WI38 (cell line): ENCODE data around the gene LRRK1.

Experiments
- H3K4me3 ChIP-seq: 2 replicates; pipeline ENCODE4 v1.5.1; 2011; ENCODE audit warnings: low read depth, mild to moderate bottlenecking, control low read depth, low read length
- CTCF ChIP-seq: IDR thresholded peaks from 2 replicates; pipeline ENCODE4 v1.5.1; 2012; ENCODE audit warnings: low read depth, mild to moderate bottlenecking, control low read depth, low read length

LRRK1 gene

GRCh38 chr15:100959066-100960050, 40.2 kb downstream of the LRRK1 start:
- no peak for TF ChIP-seq CTCF
- H3K4me3 ChIP-seq, result no peak overlapping the region

GRCh38 chr15:100966997-100967396, 47.8 kb downstream of the LRRK1 start:
- no peak for TF ChIP-seq CTCF
- no peak overlapping the region for H3K4me3 ChIP-seq

- no peak for TF ChIP-seq CTCF
- H3K4me3 ChIP-seq, result no peak overlapping the region
Observed at GRCh38 chr15:100968050-100968966, 49.2 kb downstream of the LRRK1 start.

GRCh38 chr15:100972975-100973350, 53.8 kb downstream of the LRRK1 start:
- H3K4me3 ChIP-seq, result peak overlapping the region; percentile 35
- TF ChIP-seq CTCF, result no peak

- H3K4me3 ChIP-seq, result peak overlapping the region; percentile 35
- TF ChIP-seq CTCF, result no peak
Observed at GRCh38 chr15:100973351-100974111, 54.4 kb downstream of the LRRK1 start.

- no peak for TF ChIP-seq CTCF
- no peak overlapping the region for H3K4me3 ChIP-seq
Observed at GRCh38 chr15:100975043-100975442, 55.9 kb downstream of the LRRK1 start.
